GM12873 (cell line): Measurements from ENCODE around the gene FAM81A.

Experiments used
- CTCF ChIP-seq: IDR thresholded peaks from 2 replicates; pipeline ENCODE4 v1.5.1; 2012; ENCODE audit warnings: low read depth, mild to moderate bottlenecking, moderate library complexity, low read length, control low read depth; ENCODE audit not compliant: insufficient read depth; ENCODE audit errors: missing control alignments

FAM81A gene

GRCh38 chr15:59501597-59501996 lies 63.6 kb downstream of the FAM81A start:
- peak; percentile 83 for TF ChIP-seq CTCF

- no peak for TF ChIP-seq CTCF
Observed at GRCh38 chr15:59515190-59515589, 77.2 kb downstream of the FAM81A start.

- no peak for TF ChIP-seq CTCF
Observed at GRCh38 chr15:59516655-59517461, 78.9 kb downstream of the FAM81A start.

GRCh38 chr15:59519329-59519728 lies 81.3 kb downstream of the FAM81A start:
- no peak for TF ChIP-seq CTCF

- TF ChIP-seq CTCF = no peak
Observed at GRCh38 chr15:59521443-59521842, 83.5 kb downstream of the FAM81A start.

- TF ChIP-seq CTCF = no peak
Observed at GRCh38 chr15:59522988-59523461, 85.0 kb downstream of the FAM81A start.

- no peak for TF ChIP-seq CTCF
Observed at GRCh38 chr15:59523702-59524101, 85.7 kb downstream of the FAM81A start.
